ENCODE measurements around the gene MAP6. TPM values are rescaled to one million over a fixed set of nuclear protein-coding genes. Genes with fewer than 3 reads are reported as not detected.

The MAP6 gene
- polyA plus RNA-seq, 1 donor (not counting 4 experiments of a cell fraction or from before 2014, with no cell fraction given): 1.7 TPM

GRCh38 chr11:75562836-75563484 is 105.9 kb downstream of the MAP6 start:
- Histone ChIP-seq H3K27me3 (ENCODE audit: control insufficient read depth, extremely low read depth, insufficient read depth, low read length) (no peaks in the 10 kb centered on the region), H3K9ac (ENCODE audit: control insufficient read depth, extremely low read depth, insufficient read depth, low read length) (peak overlapping the region; percentile 90), H4K20me1 (ENCODE audit: control insufficient read depth, extremely low read depth, insufficient read depth, low read length) (peaks cover 20% of the 10 kb centered on the region), H3K4me1 (ENCODE audit: control insufficient read depth, extremely low read depth, insufficient read depth, low read length) (peaks cover 49% of the 10 kb centered on the region), H3K9me3 (ENCODE audit: control insufficient read depth, low read depth, low read length) (no peaks in the 10 kb centered on the region), H3K9me1 (ENCODE audit: control insufficient read depth, extremely low read depth, insufficient read depth, low read length) (peaks cover 4% of the 10 kb centered on the region), H3K36me3 (ENCODE audit: control insufficient read depth in 2 of 2, extremely low read depth in 1 of 2, insufficient read depth in 2 of 2, low read length in 2 of 2) (peaks cover 15 to 26% of the 10 kb centered on the region in 2 experiments), H3K4me3 (ENCODE audit: control insufficient read depth in 2 of 3, extremely low read depth in 1 of 3, insufficient read depth in 2 of 3, low read depth in 1 of 3, low read length in 3 of 3) (peak overlapping the region; percentile 77 to 97 (median 82)), H2AFZ (ENCODE audit: control insufficient read depth, low read length) (no peak overlapping the region), H3K4me2 (ENCODE audit: control insufficient read depth, extremely low read depth, insufficient read depth, low read depth, low read length) (peak overlapping the region; percentile 95), H3K79me2 (ENCODE audit: control insufficient read depth, insufficient read depth, low read length) (peaks cover 57% of the 10 kb centered on the region), H3K27ac (ENCODE audit: control insufficient read depth, insufficient read depth, low read length) (peak overlapping the region; percentile 87)
- DNase-seq (ENCODE audit: low read depth, low spot score) (no peak), FAIRE-seq (no peak)
- dilution Hi-C loops (cut with MboI; ENCODE audit: extremely low pct_ligation_motif_present, low sequenced_read_pairs): no loop called here
- no peak for TF ChIP-seq CTCF (optimal IDR thresholded peaks at IDR 0.05 in 1 of 3, IDR thresholded peaks at IDR 0.05 in 1 of 3, conservative IDR thresholded peaks at IDR 0.05 in 1 of 3; ENCODE audit: extremely low read depth in 1 of 3, insufficient read depth in 2 of 3, low read length in 3 of 3)
- TF ChIP-seq EZH2 (IDR thresholded peaks at IDR 0.05; ENCODE audit: low read length): no peak

GRCh38 chr11:75562048-75562835 is 106.6 kb downstream of the MAP6 start, which contains the start of gene SERPINH1:
TSS of gene SERPINH1 (plus strand) at chr11:75562253. CDS start at chr11:75566350, 4,097 bp downstream.
- Histone ChIP-seq H3K9ac (ENCODE audit: control insufficient read depth, extremely low read depth, insufficient read depth, low read length) (peak within 1 kb of the TSS; percentile 90), H3K79me2 (ENCODE audit: control insufficient read depth, insufficient read depth, low read length) (peaks cover 50% of the 10 kb centered on the region), H3K27me3 (ENCODE audit: control insufficient read depth, extremely low read depth, insufficient read depth, low read length) (no peaks in the 10 kb centered on the region), H3K4me2 (ENCODE audit: control insufficient read depth, extremely low read depth, insufficient read depth, low read depth, low read length) (peak within 1 kb of the TSS; percentile 95), H4K20me1 (ENCODE audit: control insufficient read depth, extremely low read depth, insufficient read depth, low read length) (peaks cover 13% of the 10 kb centered on the region), H3K9me1 (ENCODE audit: control insufficient read depth, extremely low read depth, insufficient read depth, low read length) (peaks cover 4% of the 10 kb centered on the region), H3K4me1 (ENCODE audit: control insufficient read depth, extremely low read depth, insufficient read depth, low read length) (peaks cover 56% of the 10 kb centered on the region), H2AFZ (ENCODE audit: control insufficient read depth, low read length) (peak within 1 kb of the TSS; percentile 57), H3K36me3 (ENCODE audit: control insufficient read depth in 2 of 2, extremely low read depth in 1 of 2, insufficient read depth in 2 of 2, low read length in 2 of 2) (peaks cover 10 to 20% of the 10 kb centered on the region in 2 experiments), H3K4me3 (ENCODE audit: control insufficient read depth in 2 of 3, extremely low read depth in 1 of 3, insufficient read depth in 2 of 3, low read depth in 1 of 3, low read length in 3 of 3) (peak within 1 kb of the TSS; percentile 77 to 97 (median 82)), H3K27ac (ENCODE audit: control insufficient read depth, insufficient read depth, low read length) (peak within 1 kb of the TSS; percentile 87), H3K9me3 (ENCODE audit: control insufficient read depth, low read depth, low read length) (no peaks in the 10 kb centered on the region)
- dilution Hi-C loops (cut with MboI; ENCODE audit: extremely low pct_ligation_motif_present, low sequenced_read_pairs): no loop called here
- TF ChIP-seq EZH2 (IDR thresholded peaks at IDR 0.05; ENCODE audit: low read length) (no peak), CTCF (optimal IDR thresholded peaks at IDR 0.05 in 1 of 3, IDR thresholded peaks at IDR 0.05 in 1 of 3, conservative IDR thresholded peaks at IDR 0.05 in 1 of 3; ENCODE audit: extremely low read depth in 1 of 3, insufficient read depth in 2 of 3, low read length in 3 of 3) (no peak)
- FAIRE-seq (peak; percentile 55), DNase-seq (ENCODE audit: low read depth, low spot score) (no peak)

Measured in keratinocyte (primary cell).